HG03520 (cell line): ENCODE measurements around the gene RNASE7.

Experiments used
- ATAC-seq: cut with Tn5 transposase; IDR thresholded peaks from one replicate; pipeline ENCODE4 v1.9.1; 2021; ENCODE audit warnings: mild to moderate bottlenecking, moderate library complexity; ENCODE audit not compliant: unreplicated experiment

The RNASE7 gene

DNA sequence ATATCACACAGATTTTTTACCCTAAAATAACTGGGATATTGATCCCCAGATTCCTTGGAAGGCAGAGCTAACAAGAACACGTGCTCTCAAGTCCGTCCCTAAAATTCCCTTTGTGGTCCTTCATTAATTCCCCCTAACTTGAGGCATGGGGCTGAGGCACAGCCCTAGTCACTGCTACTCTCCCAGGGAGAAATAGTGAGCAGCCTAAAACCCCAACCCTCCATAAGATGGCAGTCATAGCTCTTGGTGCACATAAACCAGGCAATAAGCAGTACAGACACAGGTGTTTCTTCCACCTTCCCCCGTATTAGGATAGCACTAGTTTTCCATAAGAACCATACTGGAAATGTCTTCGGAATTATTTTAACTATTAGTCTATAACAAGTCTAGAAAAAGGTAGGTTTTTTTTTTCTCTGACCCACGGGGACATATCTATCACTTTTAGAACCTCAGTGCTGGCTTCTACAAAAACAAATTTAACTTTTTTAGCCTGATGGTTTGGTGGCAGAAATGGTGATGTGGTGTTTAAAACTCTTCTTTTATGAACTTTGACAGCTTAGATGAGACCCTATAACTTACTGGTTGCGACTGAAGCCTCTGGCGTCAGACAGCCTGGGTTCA lies 24.8 kb downstream of the RNASE7 start:
- ATAC-seq, result no peak

GRCh38 chr14:21068521-21069387 lies 26.6 kb downstream of the RNASE7 start:
- ATAC-seq, result no peak

GRCh38 chr14:21069388-21070082 lies 27.4 kb downstream of the RNASE7 start:
- ATAC-seq, result no peak

GRCh38 chr14:21070083-21070609 lies 28.0 kb downstream of the RNASE7 start, which contains the start of gene ARHGEF40:
ARHGEF40 (plus strand) TSS chr14:21070304; CDS start chr14:21070397, 93 bp downstream.
- ATAC-seq, result no peak

DNA sequence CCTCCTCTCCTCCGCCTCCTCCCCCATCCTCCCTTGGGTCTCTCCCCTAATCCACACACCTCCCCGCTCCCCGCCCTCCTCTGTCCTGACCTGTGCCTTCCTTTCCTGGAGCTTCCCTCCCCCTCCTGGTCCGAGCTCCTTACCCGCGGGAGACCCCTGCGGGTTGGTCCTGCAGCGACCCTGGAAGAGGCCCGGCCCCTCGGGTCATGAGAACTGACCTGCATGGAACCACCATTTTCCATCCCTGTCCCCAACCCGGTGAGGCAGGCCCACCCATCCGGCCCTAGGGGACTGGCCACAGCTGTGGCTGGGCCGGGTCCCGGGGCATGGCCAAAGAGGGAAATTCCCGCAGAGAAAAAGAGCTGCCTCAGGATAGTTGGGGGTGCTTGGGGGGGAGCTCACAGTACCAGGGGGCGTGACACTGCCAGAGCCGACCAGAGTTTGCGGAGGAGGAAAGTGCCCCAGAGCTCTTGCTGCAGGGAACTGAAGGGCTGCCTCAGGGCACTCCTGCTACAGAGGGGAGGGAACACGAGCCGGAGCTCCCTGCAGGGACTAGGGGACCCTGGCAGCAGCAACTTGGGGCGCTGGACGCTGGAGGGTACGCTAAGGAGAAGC lies 28.6 kb downstream of the RNASE7 start:
- ATAC-seq, result peak; percentile 5

GRCh38 chr14:21071225-21072030 lies 29.3 kb downstream of the RNASE7 start:
- peak; percentile 48 for ATAC-seq

DNA sequence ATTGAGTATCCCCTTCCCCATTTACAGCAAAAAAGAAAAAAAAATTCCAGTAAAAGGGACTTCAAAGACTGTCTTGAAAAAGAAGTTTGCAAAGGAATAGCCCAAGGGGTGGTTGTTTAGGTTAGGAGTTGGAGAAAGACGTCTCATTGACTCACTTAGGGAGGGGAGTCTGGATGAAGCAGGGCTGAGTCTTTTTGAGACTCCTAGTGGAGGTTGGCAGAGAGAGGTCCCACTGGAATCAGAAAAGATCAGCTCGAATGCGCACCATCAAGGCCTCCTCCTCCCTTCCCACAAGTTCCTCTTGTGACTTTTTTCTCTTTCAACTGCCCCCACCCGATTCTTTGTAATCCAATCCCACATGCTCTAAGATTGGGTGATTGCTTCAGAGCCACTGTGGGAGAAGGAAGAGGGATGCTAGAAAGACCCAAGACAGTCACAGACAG lies 29.9 kb downstream of the RNASE7 start:
- ATAC-seq, result no peak

GRCh38 chr14:21072781-21073339 lies 30.7 kb downstream of the RNASE7 start:
- no peak for ATAC-seq

DNA sequence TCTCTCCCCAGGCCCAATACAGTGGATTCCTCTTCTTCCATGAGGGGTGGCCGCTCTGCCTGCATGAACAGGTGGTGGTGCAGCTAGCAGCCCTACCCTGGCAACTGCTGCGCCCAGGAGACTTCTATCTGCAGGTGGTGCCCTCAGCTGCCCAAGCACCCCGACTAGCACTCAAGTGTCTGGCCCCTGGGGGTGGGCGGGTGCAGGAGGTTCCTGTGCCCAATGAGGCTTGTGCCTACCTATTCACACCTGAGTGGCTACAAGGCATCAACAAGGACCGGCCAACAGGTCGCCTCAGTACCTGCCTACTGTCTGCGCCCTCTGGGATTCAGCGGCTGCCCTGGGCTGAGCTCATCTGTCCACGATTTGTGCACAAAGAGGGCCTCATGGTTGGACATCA lies 31.8 kb downstream of the RNASE7 start:
- ATAC-seq, result no peak

- ATAC-seq, result no peak
Measured at GRCh38 chr14:21074398-21075272, 32.5 kb downstream of the RNASE7 start.

DNA sequence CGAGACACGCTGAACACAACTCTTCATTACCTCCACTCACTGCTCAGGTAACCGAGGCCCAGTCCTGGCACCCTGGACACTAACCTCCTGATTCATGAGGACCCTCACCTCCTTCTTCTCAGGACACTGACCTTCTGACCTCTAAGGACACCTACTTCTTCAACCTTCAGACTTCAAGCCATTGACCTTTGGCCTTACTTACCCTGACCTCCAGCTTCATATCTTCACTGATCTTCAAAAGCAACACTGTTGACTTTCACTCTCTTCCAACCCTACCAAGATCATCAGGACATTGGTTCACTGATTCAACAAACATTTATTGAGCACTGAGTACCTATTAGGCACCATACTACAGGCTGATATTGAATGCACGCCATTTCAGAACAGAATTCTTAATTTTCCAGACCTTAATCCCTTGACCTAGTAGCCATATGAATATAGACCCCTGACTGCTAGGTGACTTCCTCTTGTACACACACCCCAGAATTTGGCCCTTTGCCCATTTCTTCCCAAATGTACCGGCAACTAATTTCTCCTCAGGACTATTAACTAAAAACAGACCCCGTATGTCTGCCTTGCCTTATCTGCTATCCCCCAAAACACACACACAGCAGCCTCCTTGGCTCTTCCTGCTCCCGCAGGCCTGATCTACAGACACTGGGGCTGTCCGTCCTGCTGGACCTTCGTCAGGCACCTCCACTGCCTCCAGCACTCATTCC lies 33.7 kb downstream of the RNASE7 start:
- no peak for ATAC-seq

DNA sequence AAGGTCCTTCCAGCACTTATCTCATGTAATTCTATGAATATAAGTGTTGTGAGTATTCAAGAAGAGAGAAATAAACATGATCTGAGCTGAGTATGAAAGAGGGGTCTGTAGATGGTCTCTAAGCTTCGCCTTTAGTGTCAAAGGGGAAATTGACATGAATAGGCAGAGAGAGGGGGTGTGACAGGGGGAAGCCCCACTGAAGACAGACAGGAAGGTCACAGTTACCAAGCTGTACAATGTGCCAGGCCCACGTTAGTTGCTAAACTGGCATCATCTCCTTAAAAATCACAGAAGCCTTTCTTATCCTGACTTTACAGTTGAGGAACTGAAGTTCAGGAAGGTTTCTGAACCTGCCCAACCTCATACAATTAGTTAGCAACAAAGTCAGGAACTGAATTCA lies 35.5 kb downstream of the RNASE7 start:
- ATAC-seq, result no peak

- ATAC-seq, result no peak
Measured at GRCh38 chr14:21078287-21078686, 36.1 kb downstream of the RNASE7 start.

DNA sequence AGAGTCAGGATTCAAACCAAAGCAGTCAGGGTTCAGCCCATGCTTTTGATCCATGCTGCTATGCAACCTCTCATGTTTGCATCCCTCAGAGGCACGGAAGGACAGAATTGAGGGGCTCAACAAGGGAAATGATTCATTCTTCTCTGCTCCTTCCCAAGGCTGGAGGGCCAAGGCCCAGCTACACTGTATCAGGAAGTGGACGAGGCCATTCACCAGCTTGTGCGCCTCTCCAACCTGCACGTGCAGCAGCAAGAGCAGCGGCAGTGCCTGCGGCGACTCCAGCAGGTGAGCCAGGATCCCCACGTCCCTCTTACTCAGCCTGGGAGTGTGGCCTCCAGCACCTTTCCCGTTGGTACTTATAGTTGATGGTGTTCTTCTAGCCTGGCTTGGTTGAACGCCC lies 36.6 kb downstream of the RNASE7 start:
- ATAC-seq, result no peak

- no peak for ATAC-seq
Measured at GRCh38 chr14:21081521-21082142, 39.5 kb downstream of the RNASE7 start.

DNA sequence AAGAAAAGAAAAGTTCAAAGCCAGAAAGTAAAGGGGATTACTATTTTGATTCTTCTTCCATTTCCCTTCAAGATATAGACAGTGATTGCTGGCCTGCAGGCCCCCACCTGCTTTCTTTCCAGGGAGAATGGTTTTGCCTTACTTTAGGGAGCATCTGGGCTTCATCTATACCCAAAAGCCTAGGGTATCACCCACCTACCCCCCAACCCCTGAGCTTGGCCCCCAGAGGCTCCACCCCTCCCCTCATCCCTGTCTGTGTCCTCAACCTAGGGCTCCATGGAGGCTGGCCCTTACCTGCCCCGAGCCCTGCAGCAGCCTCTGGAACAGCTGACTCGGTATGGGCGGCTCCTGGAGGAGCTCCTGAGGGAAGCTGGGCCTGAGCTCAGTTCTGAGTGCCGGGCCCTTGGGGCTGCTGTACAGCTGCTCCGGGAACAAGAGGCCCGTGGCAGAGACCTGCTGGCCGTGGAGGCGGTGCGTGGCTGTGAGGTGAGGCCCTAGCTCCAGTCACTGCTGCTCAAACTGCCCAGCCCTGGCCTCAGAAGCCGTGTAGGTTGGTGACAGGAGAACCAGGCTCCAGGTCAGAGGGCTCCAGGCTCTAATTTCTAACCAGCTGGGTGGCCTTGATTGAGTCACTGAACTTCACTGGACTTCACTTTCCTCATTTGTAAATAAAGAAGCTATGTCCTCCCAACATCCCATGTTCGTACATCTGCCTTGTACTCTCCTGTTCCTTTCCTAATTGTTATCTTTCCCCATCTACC lies 41.6 kb downstream of the RNASE7 start:
- ATAC-seq, result no peak

- ATAC-seq, result no peak
Measured at GRCh38 chr14:21084396-21084795, 42.2 kb downstream of the RNASE7 start.
